HL-60 (cell line): Measurements from ENCODE around the gene NKAIN1.

Experiments used
- DNase-seq, 2 experiments: peaks; one replicate each; pipeline ENCODE4 v3.0.0-alpha.2; 2010 to 2020; ENCODE audit warnings: low read depth in 1 of 2, low spot score in 1 of 2
- H3K27ac ChIP-seq: fragments of 250-450 bp; sonication (Bioruptor Pico); replicated peaks from 2 replicates; pipeline ENCODE4 v1.5.1; 2020; ENCODE audit warnings: mild to moderate bottlenecking, moderate library complexity
- H3K27me3 ChIP-seq: fragments of 250-450 bp; sonication (Bioruptor Pico); 2 replicates; pipeline ENCODE4 v1.5.1; 2021; ENCODE audit warnings: mild to moderate bottlenecking, moderate library complexity; ENCODE audit not compliant: insufficient read depth, poor library complexity, severe bottlenecking
- H3K4me3 ChIP-seq: replicated peaks from 2 replicates; pipeline ENCODE4 v1.5.1; 2011; ENCODE audit warnings: mild to moderate bottlenecking, control low read depth, low read length; ENCODE audit not compliant: insufficient read depth
- CTCF ChIP-seq: IDR thresholded peaks from one replicate; pipeline ENCODE4 v1.5.1; 2011; ENCODE audit warnings: low read length, control low read depth, inconsistent platforms; ENCODE audit not compliant: insufficient read depth
- GABPA ChIP-seq: IDR thresholded peaks from 2 replicates; pipeline ENCODE4 v1.6.1; 2012; ENCODE audit warnings: low read depth
- POLR2AphosphoS5 ChIP-seq: IDR thresholded peaks from 2 replicates; pipeline ENCODE4 v1.6.1; 2012; ENCODE audit warnings: low read depth
- SPI1 ChIP-seq: IDR thresholded peaks from 2 replicates; pipeline ENCODE4 v1.6.1; 2012; ENCODE audit warnings: low read depth, mild to moderate bottlenecking, borderline replicate concordance
- TF ChIP-seq, protein P1 (sequence below): IDR thresholded peaks from 2 replicates; pipeline ENCODE4 v1.6.1; 2012; ENCODE audit warnings: low read depth; ENCODE audit not compliant: insufficient replicate concordance

NKAIN1 gene

GRCh38 chr1:31222176-31222575 lies 17.5 kb downstream of the NKAIN1 start:
- Histone ChIP-seq H3K27me3 (no peaks in the 10 kb centered on the region), H3K4me3 (no peak overlapping the region), H3K27ac (no peak overlapping the region)
- DNase-seq: no peak
- TF ChIP-seq SPI1 (no peak), CTCF (no peak), GABPA (no peak), POLR2AphosphoS5 (no peak)
- TF ChIP-seq, protein P1, sequence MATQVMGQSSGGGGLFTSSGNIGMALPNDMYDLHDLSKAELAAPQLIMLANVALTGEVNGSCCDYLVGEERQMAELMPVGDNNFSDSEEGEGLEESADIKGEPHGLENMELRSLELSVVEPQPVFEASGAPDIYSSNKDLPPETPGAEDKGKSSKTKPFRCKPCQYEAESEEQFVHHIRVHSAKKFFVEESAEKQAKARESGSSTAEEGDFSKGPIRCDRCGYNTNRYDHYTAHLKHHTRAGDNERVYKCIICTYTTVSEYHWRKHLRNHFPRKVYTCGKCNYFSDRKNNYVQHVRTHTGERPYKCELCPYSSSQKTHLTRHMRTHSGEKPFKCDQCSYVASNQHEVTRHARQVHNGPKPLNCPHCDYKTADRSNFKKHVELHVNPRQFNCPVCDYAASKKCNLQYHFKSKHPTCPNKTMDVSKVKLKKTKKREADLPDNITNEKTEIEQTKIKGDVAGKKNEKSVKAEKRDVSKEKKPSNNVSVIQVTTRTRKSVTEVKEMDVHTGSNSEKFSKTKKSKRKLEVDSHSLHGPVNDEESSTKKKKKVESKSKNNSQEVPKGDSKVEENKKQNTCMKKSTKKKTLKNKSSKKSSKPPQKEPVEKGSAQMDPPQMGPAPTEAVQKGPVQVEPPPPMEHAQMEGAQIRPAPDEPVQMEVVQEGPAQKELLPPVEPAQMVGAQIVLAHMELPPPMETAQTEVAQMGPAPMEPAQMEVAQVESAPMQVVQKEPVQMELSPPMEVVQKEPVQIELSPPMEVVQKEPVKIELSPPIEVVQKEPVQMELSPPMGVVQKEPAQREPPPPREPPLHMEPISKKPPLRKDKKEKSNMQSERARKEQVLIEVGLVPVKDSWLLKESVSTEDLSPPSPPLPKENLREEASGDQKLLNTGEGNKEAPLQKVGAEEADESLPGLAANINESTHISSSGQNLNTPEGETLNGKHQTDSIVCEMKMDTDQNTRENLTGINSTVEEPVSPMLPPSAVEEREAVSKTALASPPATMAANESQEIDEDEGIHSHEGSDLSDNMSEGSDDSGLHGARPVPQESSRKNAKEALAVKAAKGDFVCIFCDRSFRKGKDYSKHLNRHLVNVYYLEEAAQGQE: no peak

GRCh38 chr1:31221072-31221471 lies 18.6 kb downstream of the NKAIN1 start:
- Histone ChIP-seq H3K27me3 (no peaks in the 10 kb centered on the region), H3K4me3 (no peak overlapping the region), H3K27ac (no peak overlapping the region)
- TF ChIP-seq, protein P1: no peak
- no peak for TF ChIP-seq CTCF
- TF ChIP-seq GABPA: no peak
- no peak for TF ChIP-seq SPI1
- TF ChIP-seq POLR2AphosphoS5: no peak
- no peak for DNase-seq

DNA sequence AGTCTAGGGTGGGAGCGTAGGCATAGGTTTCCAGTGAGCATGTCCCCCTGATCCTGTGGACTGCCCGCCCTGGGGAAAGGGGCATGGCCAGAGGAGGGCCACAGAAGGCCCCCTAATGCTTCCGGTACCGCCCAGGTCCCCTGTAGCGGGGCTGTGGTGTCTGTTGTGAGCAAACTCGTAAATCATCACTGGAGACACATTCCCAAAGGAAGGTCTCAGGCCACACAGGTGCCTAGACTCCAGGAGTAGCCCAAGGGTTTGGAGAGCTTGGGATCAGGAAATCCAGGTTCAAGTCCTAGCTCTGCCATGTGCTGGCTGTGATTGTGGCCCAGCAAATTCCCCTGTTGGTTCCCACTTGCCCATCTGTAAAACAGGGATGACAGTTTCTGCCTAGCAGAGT lies 20.2 kb downstream of the NKAIN1 start:
- no peaks in the 10 kb centered on the region for H3K27me3 ChIP-seq
- no peak overlapping the region for H3K4me3 ChIP-seq
- H3K27ac ChIP-seq: no peak overlapping the region
- TF ChIP-seq GABPA (no peak), SPI1 (no peak), CTCF (no peak), POLR2AphosphoS5 (no peak)
- TF ChIP-seq, protein P1: no peak
- no peak for DNase-seq
